ENCODE measurements around the gene RCAN3.

RCAN3 gene

DNA sequence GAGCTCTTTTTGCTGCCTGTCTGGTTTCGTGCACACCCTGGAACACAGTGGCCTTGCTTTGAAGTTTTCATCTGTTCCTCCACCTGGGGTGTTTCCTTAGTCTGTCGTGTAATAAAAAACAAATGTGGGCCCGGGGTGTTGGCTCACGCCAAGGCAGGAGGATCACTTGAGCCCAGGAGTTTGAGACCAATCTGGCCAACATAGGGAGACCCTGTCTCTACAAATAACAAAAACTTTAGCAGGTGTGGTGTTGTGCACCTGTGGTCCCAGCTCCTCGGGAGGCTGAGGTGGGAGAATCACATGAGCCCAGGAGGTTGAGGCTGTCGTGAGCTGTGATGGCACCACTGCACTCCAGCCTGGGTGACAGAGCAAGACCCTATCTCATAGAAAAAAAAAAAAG lies 57.7 kb downstream of the RCAN3 start (continued):
- TF ChIP-seq TSHZ2 (CRISPR knock-in tag; IDR thresholded peaks at IDR 0.05) (no peak), BACH2 (CRISPR knock-in tag; IDR thresholded peaks at IDR 0.05; ENCODE audit: borderline replicate concordance) (no peak), ZNF565 (CRISPR knock-in tag; conservative IDR thresholded peaks at IDR 0.05; ENCODE audit: low read depth) (no peak), TOX (CRISPR knock-in tag; IDR thresholded peaks at IDR 0.05; ENCODE audit: borderline replicate concordance) (no peak), CSRNP3 (CRISPR knock-in tag; IDR thresholded peaks at IDR 0.05) (no peak)
- TF ChIP-seq, protein P1, sequence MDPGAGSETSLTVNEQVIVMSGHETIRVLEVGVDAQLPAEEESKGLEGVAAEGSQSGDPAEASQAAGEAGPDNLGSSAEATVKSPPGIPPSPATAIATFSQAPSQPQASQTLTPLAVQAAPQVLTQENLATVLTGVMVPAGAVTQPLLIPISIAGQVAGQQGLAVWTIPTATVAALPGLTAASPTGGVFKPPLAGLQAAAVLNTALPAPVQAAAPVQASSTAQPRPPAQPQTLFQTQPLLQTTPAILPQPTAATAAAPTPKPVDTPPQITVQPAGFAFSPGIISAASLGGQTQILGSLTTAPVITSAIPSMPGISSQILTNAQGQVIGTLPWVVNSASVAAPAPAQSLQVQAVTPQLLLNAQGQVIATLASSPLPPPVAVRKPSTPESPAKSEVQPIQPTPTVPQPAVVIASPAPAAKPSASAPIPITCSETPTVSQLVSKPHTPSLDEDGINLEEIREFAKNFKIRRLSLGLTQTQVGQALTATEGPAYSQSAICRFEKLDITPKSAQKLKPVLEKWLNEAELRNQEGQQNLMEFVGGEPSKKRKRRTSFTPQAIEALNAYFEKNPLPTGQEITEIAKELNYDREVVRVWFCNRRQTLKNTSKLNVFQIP (CRISPR knock-in tag; IDR thresholded peaks at IDR 0.05; ENCODE audit: borderline replicate concordance, low read depth), result no peak

GRCh38 chr1:24562625-24563024 lies 60.0 kb downstream of the RCAN3 start:
- no peak for TF ChIP-seq ZNF8 (CRISPR knock-in tag; IDR thresholded peaks at IDR 0.05)
- TF ChIP-seq ZFP3 (CRISPR knock-in tag; IDR thresholded peaks at IDR 0.05), result no peak
- TF ChIP-seq TSHZ2 (CRISPR knock-in tag; IDR thresholded peaks at IDR 0.05), result no peak
- no peak for TF ChIP-seq PPARA (CRISPR knock-in tag; IDR thresholded peaks at IDR 0.05; ENCODE audit: borderline replicate concordance)
- TF ChIP-seq ZC3H10 (CRISPR knock-in tag; IDR thresholded peaks at IDR 0.05), result no peak
- TF ChIP-seq, protein P1 (CRISPR knock-in tag; IDR thresholded peaks at IDR 0.05; ENCODE audit: borderline replicate concordance, low read depth), result no peak
- TF ChIP-seq CSRNP3 (CRISPR knock-in tag; IDR thresholded peaks at IDR 0.05), result no peak
- TF ChIP-seq CSDC2 (CRISPR knock-in tag; IDR thresholded peaks at IDR 0.05), result no peak
- TF ChIP-seq TCF4 (CRISPR knock-in tag; IDR thresholded peaks at IDR 0.05; ENCODE audit: borderline replicate concordance), result no peak
- TF ChIP-seq, protein P2, sequence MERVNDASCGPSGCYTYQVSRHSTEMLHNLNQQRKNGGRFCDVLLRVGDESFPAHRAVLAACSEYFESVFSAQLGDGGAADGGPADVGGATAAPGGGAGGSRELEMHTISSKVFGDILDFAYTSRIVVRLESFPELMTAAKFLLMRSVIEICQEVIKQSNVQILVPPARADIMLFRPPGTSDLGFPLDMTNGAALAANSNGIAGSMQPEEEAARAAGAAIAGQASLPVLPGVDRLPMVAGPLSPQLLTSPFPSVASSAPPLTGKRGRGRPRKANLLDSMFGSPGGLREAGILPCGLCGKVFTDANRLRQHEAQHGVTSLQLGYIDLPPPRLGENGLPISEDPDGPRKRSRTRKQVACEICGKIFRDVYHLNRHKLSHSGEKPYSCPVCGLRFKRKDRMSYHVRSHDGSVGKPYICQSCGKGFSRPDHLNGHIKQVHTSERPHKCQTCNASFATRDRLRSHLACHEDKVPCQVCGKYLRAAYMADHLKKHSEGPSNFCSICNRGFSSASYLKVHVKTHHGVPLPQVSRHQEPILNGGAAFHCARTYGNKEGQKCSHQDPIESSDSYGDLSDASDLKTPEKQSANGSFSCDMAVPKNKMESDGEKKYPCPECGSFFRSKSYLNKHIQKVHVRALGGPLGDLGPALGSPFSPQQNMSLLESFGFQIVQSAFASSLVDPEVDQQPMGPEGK (CRISPR knock-in tag; IDR thresholded peaks at IDR 0.05; ENCODE audit: borderline replicate concordance), result no peak
- no peak for TF ChIP-seq BACH2 (CRISPR knock-in tag; IDR thresholded peaks at IDR 0.05; ENCODE audit: borderline replicate concordance)
- no peak for TF ChIP-seq SNAI2 (CRISPR knock-in tag; IDR thresholded peaks at IDR 0.05)
- no peak for TF ChIP-seq GLIS3 (CRISPR knock-in tag; IDR thresholded peaks at IDR 0.05)
- no peak for TF ChIP-seq ZNF70 (CRISPR knock-in tag; IDR thresholded peaks at IDR 0.05)
- no peak for TF ChIP-seq ZNF565 (CRISPR knock-in tag; conservative IDR thresholded peaks at IDR 0.05; ENCODE audit: low read depth)
- no peak for ATAC-seq
